Measurements from ENCODE around the gene CABCOCO1. TPM values are rescaled to one million over a fixed set of nuclear protein-coding genes. Genes with fewer than 3 reads are reported as not detected.

CABCOCO1 gene
- total RNA-seq, 1 donor from 2014 or later: not detected

GRCh38 chr10:61701055-61701705 lies 38.5 kb downstream of the CABCOCO1 start:
- H3K79me2 ChIP-seq (ENCODE audit: low read depth): no peaks in the 10 kb centered on the region
- H3K36me3 Mint-ChIP-seq: no peaks in the 10 kb centered on the region
- H3K9me3 ChIP-seq (ENCODE audit: low read depth): no peaks in the 10 kb centered on the region

GRCh38 chr10:61701706-61702105 lies 39.0 kb downstream of the CABCOCO1 start:
- peak overlapping the region; percentile 58 for H2AFZ ChIP-seq (replicated peaks)
- Mint-ChIP-seq H3K36me3 (no peaks in the 10 kb centered on the region), H3K27ac (no peak overlapping the region), H3K9me3 (no peaks in the 10 kb centered on the region), H3K4me3 (no peak overlapping the region), H3K27me3 (ENCODE audit: insufficient read depth, low read depth) (peaks cover 2% of the 10 kb centered on the region), H3K4me1 (no peaks in the 10 kb centered on the region)
- H3K9me3 ChIP-seq (ENCODE audit: low read depth): no peaks in the 10 kb centered on the region
- no peaks in the 10 kb centered on the region for H3K79me2 ChIP-seq (ENCODE audit: low read depth)
- TF ChIP-seq EZH2 (IDR thresholded peaks at IDR 0.05) (no peak), CTCF (IDR thresholded peaks at IDR 0.05) (no peak), EZH2phosphoT487 (IDR thresholded peaks at IDR 0.05) (no peak)
- H3K27ac ChIP-seq: no peak overlapping the region
- H4K20me1 ChIP-seq (ENCODE audit: low read depth): no peaks in the 10 kb centered on the region
- H3K9ac ChIP-seq: no peak overlapping the region
- H3K27me3 ChIP-seq: no peaks in the 10 kb centered on the region
- H3K4me1 ChIP-seq: no peaks in the 10 kb centered on the region
- no peak overlapping the region for H3K4me3 ChIP-seq
- no peak for DNase-seq (ENCODE audit: low spot score)
- no peaks in the 10 kb centered on the region for H3F3A ChIP-seq (ENCODE audit: low read depth)
- no peaks in the 10 kb centered on the region for H3K36me3 ChIP-seq
- no peak overlapping the region for H3K4me2 ChIP-seq

More at GRCh38 chr10:61701055-61701705, 38.5 kb downstream of the CABCOCO1 start:
- TF ChIP-seq EZH2phosphoT487 (IDR thresholded peaks at IDR 0.05) (no peak), CTCF (IDR thresholded peaks at IDR 0.05) (no peak), EZH2 (IDR thresholded peaks at IDR 0.05) (no peak)
- Histone ChIP-seq H3K27me3 (no peaks in the 10 kb centered on the region), H3K4me1 (no peaks in the 10 kb centered on the region), H3K36me3 (no peaks in the 10 kb centered on the region), H4K20me1 (ENCODE audit: low read depth) (no peaks in the 10 kb centered on the region), H3K4me2 (no peak overlapping the region), H3K27ac (no peak overlapping the region), H3F3A (ENCODE audit: low read depth) (no peaks in the 10 kb centered on the region), H3K4me3 (no peak overlapping the region), H2AFZ (replicated peaks) (peak overlapping the region; percentile 58), H3K9ac (no peak overlapping the region)
- peaks cover 2% of the 10 kb centered on the region for H3K27me3 Mint-ChIP-seq (ENCODE audit: insufficient read depth, low read depth)
- H3K27ac Mint-ChIP-seq: no peak overlapping the region
- no peaks in the 10 kb centered on the region for H3K9me3 Mint-ChIP-seq
- no peak overlapping the region for H3K4me3 Mint-ChIP-seq
- no peak for DNase-seq (ENCODE audit: low spot score)
- no peaks in the 10 kb centered on the region for H3K4me1 Mint-ChIP-seq

DNA sequence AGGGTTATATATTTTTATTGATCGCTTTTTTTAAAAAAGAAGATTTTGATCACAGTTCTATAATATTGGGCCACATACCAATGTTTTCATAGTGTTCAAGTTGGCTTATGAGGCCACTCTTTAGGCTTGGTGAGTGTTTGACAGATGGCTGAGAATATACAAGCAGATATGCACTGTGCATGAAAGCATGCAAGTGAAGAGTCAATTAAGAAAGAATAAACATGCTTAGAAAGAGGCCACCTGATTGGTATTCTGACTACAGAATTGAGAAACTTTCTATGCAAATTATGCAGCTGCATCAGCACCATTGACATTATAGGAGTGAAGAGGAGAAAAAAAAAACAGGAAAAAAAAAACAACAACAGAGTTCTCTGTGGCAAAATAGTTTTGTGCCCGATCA lies 39.9 kb downstream of the CABCOCO1 start:
- no peaks in the 10 kb centered on the region for H3K36me3 Mint-ChIP-seq
- H3K27ac Mint-ChIP-seq: no peak overlapping the region

More for the DNA sequence above, 39.9 kb downstream of the CABCOCO1 start:
- Histone ChIP-seq H3K27ac (no peak overlapping the region), H3F3A (ENCODE audit: low read depth) (no peaks in the 10 kb centered on the region), H3K4me1 (no peaks in the 10 kb centered on the region), H3K27me3 (no peaks in the 10 kb centered on the region), H4K20me1 (ENCODE audit: low read depth) (no peaks in the 10 kb centered on the region), H3K9me3 (ENCODE audit: low read depth) (no peaks in the 10 kb centered on the region), H3K4me2 (no peak overlapping the region), H2AFZ (replicated peaks) (no peak overlapping the region), H3K79me2 (ENCODE audit: low read depth) (no peaks in the 10 kb centered on the region), H3K4me3 (no peak overlapping the region), H3K36me3 (no peaks in the 10 kb centered on the region), H3K9ac (no peak overlapping the region)
- H3K4me3 Mint-ChIP-seq: no peak overlapping the region
- H3K9me3 Mint-ChIP-seq: no peaks in the 10 kb centered on the region
- no peaks in the 10 kb centered on the region for H3K4me1 Mint-ChIP-seq
- no peak for DNase-seq (ENCODE audit: low spot score)
- no peak for TF ChIP-seq CTCF (IDR thresholded peaks at IDR 0.05)
- no peak for TF ChIP-seq EZH2 (IDR thresholded peaks at IDR 0.05)
- no peak for TF ChIP-seq EZH2phosphoT487 (IDR thresholded peaks at IDR 0.05)
- H3K27me3 Mint-ChIP-seq (ENCODE audit: insufficient read depth, low read depth): peaks cover 2% of the 10 kb centered on the region

All from neural progenitor cell (in vitro differentiated cells).